Activated CD8-positive, alpha-beta memory T cell treated with anti-CD3 and anti-CD28 coated beads, Interleukin-2, amount 10 ng/mL, durations not matched to agents 7 days and 5 days (primary cell): ENCODE measurements around the gene OR5K4. TPM values are rescaled to one million over a fixed set of nuclear protein-coding genes. Genes with fewer than 3 reads are reported as not detected.

ENCODE experiments used
- ATAC-seq: fragments of 150-1000 bp; cut with Tn5 transposase; one replicate; pipeline ENCODE4 v1.10.0; 2021; ENCODE audit warnings: moderate library complexity
- CTCF ChIA-PET: fragments of 350-600 bp; sonication (Branson Sonifier 250); formaldehyde crosslinking; loops from one replicate; lab custom pipeline; 2021; ENCODE audit warnings: antibody characterized with exemption; lab: Charles Lee
- DNase-seq: peaks from one replicate; pipeline ENCODE4 v3.0.0-alpha.2; 2020
- H3K27ac Mint-ChIP-seq: one replicate; pipeline ENCODE4 v1.8.0; 2021; ENCODE audit warnings: mild to moderate bottlenecking, mixed read lengths
- H3K27me3 Mint-ChIP-seq: one replicate; pipeline ENCODE4 v1.8.0; 2021; ENCODE audit warnings: mixed read lengths
- H3K36me3 Mint-ChIP-seq: one replicate; pipeline ENCODE4 v1.8.0; 2021; ENCODE audit warnings: mild to moderate bottlenecking, mixed read lengths
- H3K4me1 Mint-ChIP-seq: one replicate; pipeline ENCODE4 v1.8.0; 2021; ENCODE audit warnings: mixed read lengths
- H3K4me3 Mint-ChIP-seq: one replicate; pipeline ENCODE4 v1.8.0; 2021; ENCODE audit warnings: mild to moderate bottlenecking, moderate library complexity, mixed read lengths
- H3K9me3 Mint-ChIP-seq: one replicate; pipeline ENCODE4 v1.8.0; 2022; ENCODE audit warnings: low read depth, mixed read lengths
- total RNA-seq, 2 experiments: library from RNA; stranded (reverse); gene quantifications; one replicate each; pipeline ENCODE4 v1.2.3, GENCODE V29; 2021

Gene OR5K4
- total RNA-seq, 2 experiments from 2014 or later, result not detected

GRCh38 chr3:98343647-98344507 lies 9.8 kb upstream of the OR5K4 start:
- H3K27ac Mint-ChIP-seq, result no peak overlapping the region
- peaks cover 2% of the 10 kb centered on the region for H3K9me3 Mint-ChIP-seq
- CTCF ChIA-PET, result interaction anchor here (0.6 to 2.0 kb wide), 9 partner anchors 9 to 305 kb away, joined by 3 to 7 read pairs (median 3); no protein-coding TSS in a partner anchor
- peaks cover 5% of the 10 kb centered on the region for H3K27me3 Mint-ChIP-seq
- DNase-seq, result no peak
- ATAC-seq, result peak; percentile 51
- H3K36me3 Mint-ChIP-seq, result peaks cover 7% of the 10 kb centered on the region
- H3K4me1 Mint-ChIP-seq, result peaks cover 9% of the 10 kb centered on the region
- H3K4me3 Mint-ChIP-seq, result no peak overlapping the region

GRCh38 chr3:98350082-98350481 lies 3.6 kb upstream of the OR5K4 start:
- H3K4me3 Mint-ChIP-seq, result no peak overlapping the region
- CTCF ChIA-PET, result no interaction called here
- peaks cover 2% of the 10 kb centered on the region for H3K27me3 Mint-ChIP-seq
- H3K9me3 Mint-ChIP-seq, result peaks cover 2% of the 10 kb centered on the region
- H3K36me3 Mint-ChIP-seq, result peaks cover 7% of the 10 kb centered on the region
- no peak for DNase-seq
- H3K27ac Mint-ChIP-seq, result no peak overlapping the region
- ATAC-seq, result no peak
- peaks cover 12% of the 10 kb centered on the region for H3K4me1 Mint-ChIP-seq

- CTCF ChIA-PET, result interaction anchor here (1.5 kb wide), 1 partner anchor 15 kb away, joined by 3 read pairs; no protein-coding TSS in a partner anchor
- ATAC-seq, result no peak
Measured at GRCh38 chr3:98359250-98359649, 5.6 kb downstream of the OR5K4 start.

GRCh38 chr3:98359993-98360675 lies 6.5 kb downstream of the OR5K4 start:
- H3K4me3 Mint-ChIP-seq, result no peak overlapping the region
- H3K36me3 Mint-ChIP-seq, result peaks cover 20% of the 10 kb centered on the region
- ATAC-seq (peak; percentile 94), DNase-seq (peak; percentile 66)
- peaks cover 14% of the 10 kb centered on the region for H3K9me3 Mint-ChIP-seq
- peak overlapping the region; percentile 27 for H3K27ac Mint-ChIP-seq
- peaks cover 3% of the 10 kb centered on the region for H3K27me3 Mint-ChIP-seq
- H3K4me1 Mint-ChIP-seq, result peaks cover 19% of the 10 kb centered on the region
- CTCF ChIA-PET, result no interaction called here

More at GRCh38 chr3:98359250-98359649, 5.6 kb downstream of the OR5K4 start:
- Mint-ChIP-seq H3K27ac (no peak overlapping the region), H3K4me3 (no peak overlapping the region), H3K27me3 (peaks cover 3% of the 10 kb centered on the region), H3K36me3 (peaks cover 20% of the 10 kb centered on the region), H3K4me1 (peaks cover 19% of the 10 kb centered on the region), H3K9me3 (peaks cover 14% of the 10 kb centered on the region)
- DNase-seq, result no peak

- no peak for ATAC-seq
- Mint-ChIP-seq H3K36me3 (peaks cover 23% of the 10 kb centered on the region), H3K27me3 (peaks cover 3% of the 10 kb centered on the region), H3K4me3 (no peak overlapping the region), H3K4me1 (peaks cover 19% of the 10 kb centered on the region), H3K27ac (no peak overlapping the region), H3K9me3 (peaks cover 16% of the 10 kb centered on the region)
- no peak for DNase-seq
- CTCF ChIA-PET, result no interaction called here
Measured at GRCh38 chr3:98360681-98361080, 7.0 kb downstream of the OR5K4 start.

- CTCF ChIA-PET, result no interaction called here
- Mint-ChIP-seq H3K36me3 (peaks cover 23% of the 10 kb centered on the region), H3K27ac (peak overlapping the region; percentile 12), H3K9me3 (peaks cover 16% of the 10 kb centered on the region), H3K4me1 (peaks cover 19% of the 10 kb centered on the region), H3K4me3 (no peak overlapping the region), H3K27me3 (peaks cover 3% of the 10 kb centered on the region)
- ATAC-seq, result peak; percentile 28
- DNase-seq, result no peak
Measured at GRCh38 chr3:98361289-98361688, 7.6 kb downstream of the OR5K4 start.

- peaks cover 2% of the 10 kb centered on the region for H3K27me3 Mint-ChIP-seq
- CTCF ChIA-PET, result interaction anchor here (0.8 kb wide), 1 partner anchor 181 kb away, joined by 3 read pairs; no protein-coding TSS in a partner anchor
Measured at GRCh38 chr3:98367464-98368246, 14.0 kb downstream of the OR5K4 start.

GRCh38 chr3:98371186-98371585 lies 17.5 kb downstream of the OR5K4 start:
- Mint-ChIP-seq H3K36me3 (no peaks in the 10 kb centered on the region), H3K27me3 (peaks cover 4% of the 10 kb centered on the region), H3K4me1 (peaks cover 3% of the 10 kb centered on the region), H3K27ac (no peak overlapping the region), H3K9me3 (no peaks in the 10 kb centered on the region), H3K4me3 (no peak overlapping the region)
- DNase-seq, result no peak
- CTCF ChIA-PET, result no interaction called here
- ATAC-seq, result no peak

More at GRCh38 chr3:98367464-98368246, 14.0 kb downstream of the OR5K4 start:
- peaks cover 3% of the 10 kb centered on the region for H3K36me3 Mint-ChIP-seq
- H3K9me3 Mint-ChIP-seq, result peaks cover 2% of the 10 kb centered on the region
- ATAC-seq, result no peak
- no peak for DNase-seq
- H3K27ac Mint-ChIP-seq, result no peak overlapping the region
- H3K4me1 Mint-ChIP-seq, result peaks cover 3% of the 10 kb centered on the region
- H3K4me3 Mint-ChIP-seq, result no peak overlapping the region

- Mint-ChIP-seq H3K9me3 (no peaks in the 10 kb centered on the region), H3K27ac (no peak overlapping the region), H3K4me3 (no peak overlapping the region), H3K36me3 (no peaks in the 10 kb centered on the region), H3K27me3 (peaks cover 4% of the 10 kb centered on the region), H3K4me1 (peaks cover 3% of the 10 kb centered on the region)
- CTCF ChIA-PET, result no interaction called here
- DNase-seq (no peak), ATAC-seq (no peak)
Measured at GRCh38 chr3:98371853-98372252, 18.2 kb downstream of the OR5K4 start.

- Mint-ChIP-seq H3K9me3 (no peaks in the 10 kb centered on the region), H3K36me3 (no peaks in the 10 kb centered on the region), H3K4me3 (no peak overlapping the region), H3K27me3 (peaks cover 4% of the 10 kb centered on the region), H3K27ac (no peak overlapping the region), H3K4me1 (peaks cover 3% of the 10 kb centered on the region)
- DNase-seq (no peak), ATAC-seq (no peak)
- CTCF ChIA-PET, result no interaction called here
Measured at GRCh38 chr3:98372445-98372844, 18.8 kb downstream of the OR5K4 start.

- Mint-ChIP-seq H3K27me3 (peaks cover 4% of the 10 kb centered on the region), H3K4me1 (peaks cover 3% of the 10 kb centered on the region), H3K27ac (no peak overlapping the region), H3K36me3 (no peaks in the 10 kb centered on the region), H3K4me3 (no peak overlapping the region), H3K9me3 (no peaks in the 10 kb centered on the region)
- ATAC-seq (no peak), DNase-seq (no peak)
- CTCF ChIA-PET, result no interaction called here
Measured at GRCh38 chr3:98376631-98377030, 23.0 kb downstream of the OR5K4 start.

GRCh38 chr3:98388147-98388546 lies 34.5 kb downstream of the OR5K4 start:
- H3K4me3 Mint-ChIP-seq, result no peak overlapping the region
- CTCF ChIA-PET, result no interaction called here
- no peak overlapping the region for H3K27ac Mint-ChIP-seq
- DNase-seq (no peak), ATAC-seq (no peak)
- H3K27me3 Mint-ChIP-seq, result peaks cover 3% of the 10 kb centered on the region
- H3K36me3 Mint-ChIP-seq, result no peaks in the 10 kb centered on the region
- no peaks in the 10 kb centered on the region for H3K4me1 Mint-ChIP-seq
- H3K9me3 Mint-ChIP-seq, result no peaks in the 10 kb centered on the region

- no peak for ATAC-seq
Measured at GRCh38 chr3:98390366-98390765, 36.7 kb downstream of the OR5K4 start, which contains the start of gene OR5K3. OR5K3 (plus strand) TSS chr3:98390666; CDS start chr3:98390666, 0 bp downstream.

More at GRCh38 chr3:98390366-98390765, 36.7 kb downstream of the OR5K4 start, which contains the start of gene OR5K3:
- H3K36me3 Mint-ChIP-seq, result no peaks in the 10 kb centered on the region
- no peak for DNase-seq
- no peaks in the 10 kb centered on the region for H3K9me3 Mint-ChIP-seq
- peaks cover 3% of the 10 kb centered on the region for H3K27me3 Mint-ChIP-seq
- H3K27ac Mint-ChIP-seq, result no peak within 1 kb of the TSS
- H3K4me1 Mint-ChIP-seq, result no peaks in the 10 kb centered on the region
- CTCF ChIA-PET, result no interaction called here
- no peak within 1 kb of the TSS for H3K4me3 Mint-ChIP-seq
